GM23338 (cell line): ENCODE data around the gene GRM8.

Experiments used
- EZH2 ChIP-seq: fragments of 200-600 bp; sonication (generic); IDR thresholded peaks from one replicate; pipeline ENCODE4 v1.8.0; 2017; ENCODE audit warnings: antibody characterized with exemption, mild to moderate bottlenecking, low read depth; ENCODE audit not compliant: unreplicated experiment
- TF ChIP-seq, protein P1 (sequence below): IDR thresholded peaks from one replicate; pipeline ENCODE4 v1.6.1; 2018; ENCODE audit warnings: antibody characterized with exemption; ENCODE audit not compliant: unreplicated experiment
- TF ChIP-seq, protein P2 (sequence below), 2 experiments: fragments of 200-600 bp in 1 of 2; sonication (generic) in 1 of 2; conservative IDR thresholded peaks; 2 replicates each; pipeline versions ENCODE4 v1.5.1 to v1.6.1; 2016 to 2017; ENCODE audit warnings: antibody characterized with exemption in 2 of 2, low read depth in 2 of 2, mild to moderate bottlenecking in 2 of 2, moderate library complexity in 1 of 2

DNA sequence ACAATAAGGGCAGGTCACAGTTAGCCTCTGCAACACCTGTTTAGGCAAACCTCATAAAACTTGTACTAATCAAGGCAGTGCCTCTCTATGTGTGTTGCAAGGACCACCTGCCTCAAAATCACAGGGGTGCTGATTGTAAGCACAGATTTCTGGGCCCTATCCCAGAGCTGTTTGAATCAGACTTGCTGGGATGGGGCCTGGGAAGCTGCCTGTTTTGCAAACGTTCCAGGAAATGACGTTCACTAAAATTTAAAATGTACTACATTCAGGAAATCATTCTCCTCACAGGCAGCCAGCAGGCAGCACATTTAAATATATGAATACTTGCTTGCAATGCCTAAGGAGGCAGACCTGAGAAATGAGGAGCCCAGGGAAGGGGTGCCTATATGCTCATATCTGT, 4.3 kb upstream of the GRM8 start:
- TF ChIP-seq, protein P1, sequence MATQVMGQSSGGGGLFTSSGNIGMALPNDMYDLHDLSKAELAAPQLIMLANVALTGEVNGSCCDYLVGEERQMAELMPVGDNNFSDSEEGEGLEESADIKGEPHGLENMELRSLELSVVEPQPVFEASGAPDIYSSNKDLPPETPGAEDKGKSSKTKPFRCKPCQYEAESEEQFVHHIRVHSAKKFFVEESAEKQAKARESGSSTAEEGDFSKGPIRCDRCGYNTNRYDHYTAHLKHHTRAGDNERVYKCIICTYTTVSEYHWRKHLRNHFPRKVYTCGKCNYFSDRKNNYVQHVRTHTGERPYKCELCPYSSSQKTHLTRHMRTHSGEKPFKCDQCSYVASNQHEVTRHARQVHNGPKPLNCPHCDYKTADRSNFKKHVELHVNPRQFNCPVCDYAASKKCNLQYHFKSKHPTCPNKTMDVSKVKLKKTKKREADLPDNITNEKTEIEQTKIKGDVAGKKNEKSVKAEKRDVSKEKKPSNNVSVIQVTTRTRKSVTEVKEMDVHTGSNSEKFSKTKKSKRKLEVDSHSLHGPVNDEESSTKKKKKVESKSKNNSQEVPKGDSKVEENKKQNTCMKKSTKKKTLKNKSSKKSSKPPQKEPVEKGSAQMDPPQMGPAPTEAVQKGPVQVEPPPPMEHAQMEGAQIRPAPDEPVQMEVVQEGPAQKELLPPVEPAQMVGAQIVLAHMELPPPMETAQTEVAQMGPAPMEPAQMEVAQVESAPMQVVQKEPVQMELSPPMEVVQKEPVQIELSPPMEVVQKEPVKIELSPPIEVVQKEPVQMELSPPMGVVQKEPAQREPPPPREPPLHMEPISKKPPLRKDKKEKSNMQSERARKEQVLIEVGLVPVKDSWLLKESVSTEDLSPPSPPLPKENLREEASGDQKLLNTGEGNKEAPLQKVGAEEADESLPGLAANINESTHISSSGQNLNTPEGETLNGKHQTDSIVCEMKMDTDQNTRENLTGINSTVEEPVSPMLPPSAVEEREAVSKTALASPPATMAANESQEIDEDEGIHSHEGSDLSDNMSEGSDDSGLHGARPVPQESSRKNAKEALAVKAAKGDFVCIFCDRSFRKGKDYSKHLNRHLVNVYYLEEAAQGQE = no peak
- TF ChIP-seq, protein P2, sequence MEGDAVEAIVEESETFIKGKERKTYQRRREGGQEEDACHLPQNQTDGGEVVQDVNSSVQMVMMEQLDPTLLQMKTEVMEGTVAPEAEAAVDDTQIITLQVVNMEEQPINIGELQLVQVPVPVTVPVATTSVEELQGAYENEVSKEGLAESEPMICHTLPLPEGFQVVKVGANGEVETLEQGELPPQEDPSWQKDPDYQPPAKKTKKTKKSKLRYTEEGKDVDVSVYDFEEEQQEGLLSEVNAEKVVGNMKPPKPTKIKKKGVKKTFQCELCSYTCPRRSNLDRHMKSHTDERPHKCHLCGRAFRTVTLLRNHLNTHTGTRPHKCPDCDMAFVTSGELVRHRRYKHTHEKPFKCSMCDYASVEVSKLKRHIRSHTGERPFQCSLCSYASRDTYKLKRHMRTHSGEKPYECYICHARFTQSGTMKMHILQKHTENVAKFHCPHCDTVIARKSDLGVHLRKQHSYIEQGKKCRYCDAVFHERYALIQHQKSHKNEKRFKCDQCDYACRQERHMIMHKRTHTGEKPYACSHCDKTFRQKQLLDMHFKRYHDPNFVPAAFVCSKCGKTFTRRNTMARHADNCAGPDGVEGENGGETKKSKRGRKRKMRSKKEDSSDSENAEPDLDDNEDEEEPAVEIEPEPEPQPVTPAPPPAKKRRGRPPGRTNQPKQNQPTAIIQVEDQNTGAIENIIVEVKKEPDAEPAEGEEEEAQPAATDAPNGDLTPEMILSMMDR (conservative IDR thresholded peaks at IDR 0.05; ENCODE audit: low read depth in 2 of 2) = no peak
- TF ChIP-seq EZH2 = no peak
